ENCODE measurements around the gene KEAP1.

KEAP1 gene

GRCh38 chr19:10449037-10449436 is 54.1 kb downstream of the KEAP1 start:
- H3K27ac ChIP-seq (ENCODE audit: low read depth, low read length): no peak overlapping the region
- no peaks in the 10 kb centered on the region for H3K36me3 ChIP-seq (ENCODE audit: control insufficient read depth, insufficient read depth, low read length)
- no peak overlapping the region for H3K9ac ChIP-seq (ENCODE audit: low read length)
- no peak overlapping the region for H3K4me3 ChIP-seq (ENCODE audit: low read depth, low read length)
- H3K9me3 ChIP-seq (ENCODE audit: control insufficient read depth, insufficient read depth, low read depth, low read length): no peaks in the 10 kb centered on the region
- H3K4me1 ChIP-seq (ENCODE audit: control insufficient read depth, insufficient read depth, low read length): peaks cover 4% of the 10 kb centered on the region; the same call in 1 of the 2 replicates
- H3K27me3 ChIP-seq (ENCODE audit: control insufficient read depth, insufficient read depth, low read length): no peaks in the 10 kb centered on the region

- Histone ChIP-seq H3K9ac (ENCODE audit: low read length) (no peak overlapping the region), H3K27me3 (ENCODE audit: control insufficient read depth, insufficient read depth, low read length) (no peaks in the 10 kb centered on the region), H3K36me3 (ENCODE audit: control insufficient read depth, insufficient read depth, low read length) (no peaks in the 10 kb centered on the region), H3K4me1 (ENCODE audit: control insufficient read depth, insufficient read depth, low read length) (no peaks in the 10 kb centered on the region), H3K9me3 (ENCODE audit: control insufficient read depth, insufficient read depth, low read depth, low read length) (no peaks in the 10 kb centered on the region), H3K4me3 (ENCODE audit: low read depth, low read length) (no peak overlapping the region), H3K27ac (ENCODE audit: low read depth, low read length) (no peak overlapping the region)
Observed at GRCh38 chr19:10442698-10443097, 60.5 kb downstream of the KEAP1 start.

DNA sequence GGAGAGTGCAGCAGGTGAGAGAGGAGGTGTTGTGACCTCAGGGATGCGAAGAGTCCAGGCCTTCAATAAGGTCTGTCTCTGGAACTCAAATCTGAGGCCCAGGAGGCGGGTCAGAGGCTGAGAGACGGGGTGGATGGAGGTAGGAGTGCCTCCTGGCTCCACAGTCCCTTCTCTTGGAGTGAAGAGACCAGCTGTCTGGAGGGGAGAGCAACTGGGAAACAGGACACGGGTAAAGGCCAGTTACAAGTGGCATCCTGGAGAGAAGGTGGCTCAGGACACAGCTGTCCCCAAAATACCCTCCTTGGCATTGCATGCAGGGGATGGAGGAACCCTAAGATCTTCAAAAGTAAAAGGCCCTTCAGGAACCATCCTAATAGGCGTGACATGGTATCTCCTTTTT is 63.6 kb downstream of the KEAP1 start:
- Histone ChIP-seq H3K4me1 (ENCODE audit: control insufficient read depth, insufficient read depth, low read length) (no peaks in the 10 kb centered on the region), H3K27ac (ENCODE audit: low read depth, low read length) (no peak overlapping the region), H3K4me3 (ENCODE audit: low read depth, low read length) (no peak overlapping the region), H3K9ac (ENCODE audit: low read length) (no peak overlapping the region), H3K9me3 (ENCODE audit: control insufficient read depth, insufficient read depth, low read depth, low read length) (no peaks in the 10 kb centered on the region), H3K27me3 (ENCODE audit: control insufficient read depth, insufficient read depth, low read length) (no peaks in the 10 kb centered on the region), H3K36me3 (ENCODE audit: control insufficient read depth, insufficient read depth, low read length) (no peaks in the 10 kb centered on the region)

Data from HUES6 (cell line).